Ectodermal cell (in vitro differentiated cells): ENCODE data around the gene MAT1A.

Experiments used
- H3K27ac ChIP-seq: 2 replicates; pipeline ENCODE4 v1.7.0; 2013; ENCODE audit warnings: mild to moderate bottlenecking, low read depth, low read length; ENCODE audit not compliant: insufficient read depth, poor library complexity, severe bottlenecking
- H3K27me3 ChIP-seq: 2 replicates; pipeline ENCODE4 v1.7.0; 2013; ENCODE audit warnings: mild to moderate bottlenecking, low read length; ENCODE audit not compliant: insufficient read depth, control insufficient read depth, poor library complexity, severe bottlenecking
- H3K36me3 ChIP-seq: one replicate; pipeline ENCODE4 v1.7.0; 2013; ENCODE audit warnings: low read length; ENCODE audit not compliant: control insufficient read depth, insufficient read depth
- H3K4me1 ChIP-seq: one replicate; pipeline ENCODE4 v1.7.0; 2013; ENCODE audit warnings: low read length; ENCODE audit not compliant: control insufficient read depth, insufficient read depth
- H3K4me3 ChIP-seq: 2 replicates; pipeline ENCODE4 v1.7.0; 2013; ENCODE audit warnings: low read depth, low read length, control low read depth; ENCODE audit not compliant: insufficient read depth
- H3K9me3 ChIP-seq: 2 replicates; pipeline ENCODE4 v1.7.0; 2013; ENCODE audit warnings: mild to moderate bottlenecking, low read length, moderate library complexity; ENCODE audit not compliant: control insufficient read depth
- WGBS, 2 experiments: methylation state at CpG; one replicate each; pipeline ENCODE4 v1.1.7; 2013; ENCODE audit warnings: missing lambda C conversion rate in 2 of 2; 5-methylcytosine and 5-hydroxymethylcytosine counted together

The MAT1A gene

GRCh38 chr10:80283536-80284199 is 5.8 kb downstream of the MAT1A start:
- H3K27me3 ChIP-seq: no peaks in the 10 kb centered on the region
- WGBS, 2 experiments: 84 to 85% methylated on average over 14 of the region's 14 CpGs

GRCh38 chr10:80283119-80283518 is 6.3 kb downstream of the MAT1A start:
- H3K27ac ChIP-seq: no peak overlapping the region
- WGBS, 2 experiments: 90 to 93% methylated on average over 4 of the region's 4 CpGs

More at GRCh38 chr10:80283536-80284199, 5.8 kb downstream of the MAT1A start:
- H3K36me3 ChIP-seq: no peaks in the 10 kb centered on the region
- no peaks in the 10 kb centered on the region for H3K9me3 ChIP-seq
- H3K4me1 ChIP-seq: no peaks in the 10 kb centered on the region
- no peak overlapping the region for H3K27ac ChIP-seq
- no peak overlapping the region for H3K4me3 ChIP-seq

DNA sequence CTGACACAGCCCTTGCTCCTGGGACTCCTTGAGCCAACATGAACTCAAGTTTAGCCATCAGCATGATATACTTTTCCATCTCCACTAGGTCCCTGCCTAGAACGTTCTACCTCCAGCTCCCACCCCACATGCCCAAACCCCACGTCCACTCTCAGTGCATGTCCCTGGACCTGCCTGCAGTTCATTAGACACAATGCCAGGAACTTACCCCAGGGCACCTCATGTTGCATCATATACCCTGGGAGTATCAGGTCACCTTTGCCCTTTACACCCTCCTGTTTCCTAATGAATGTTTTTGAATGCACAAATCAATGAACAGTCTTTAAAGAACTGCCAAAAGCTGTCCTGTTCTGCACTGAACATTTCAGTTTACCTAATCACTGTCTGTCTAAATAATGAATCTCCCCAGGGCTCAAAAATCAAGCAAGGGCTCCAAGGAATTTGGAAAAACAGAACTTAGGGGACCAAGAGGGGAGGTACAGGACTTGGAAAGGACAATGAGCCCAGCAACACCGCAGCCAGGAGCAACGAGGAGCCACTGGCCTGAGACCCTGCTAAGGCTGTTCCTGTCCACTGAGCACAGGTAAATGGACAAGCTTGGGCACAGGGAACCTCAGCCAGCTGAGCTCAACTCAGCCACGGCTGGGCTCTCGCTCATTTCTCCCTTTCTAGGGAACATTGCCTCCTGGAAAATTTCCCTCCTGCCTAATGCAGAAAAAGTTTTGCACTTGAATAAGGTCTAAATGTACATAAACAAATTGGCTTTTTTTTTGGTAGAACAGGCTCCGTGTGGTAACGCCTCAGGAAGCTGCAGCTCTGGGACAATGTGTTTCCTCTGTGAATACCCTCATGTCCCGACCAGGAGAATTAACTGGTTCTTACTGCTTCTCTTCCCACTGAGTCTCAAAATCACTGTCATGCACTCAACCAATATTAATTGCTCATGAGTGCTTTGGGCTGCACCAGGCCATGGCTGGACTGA is 7.4 kb downstream of the MAT1A start:
- Histone ChIP-seq H3K4me1 (no peaks in the 10 kb centered on the region), H3K27me3 (no peaks in the 10 kb centered on the region), H3K36me3 (no peaks in the 10 kb centered on the region), H3K4me3 (no peak overlapping the region), H3K9me3 (no peaks in the 10 kb centered on the region), H3K27ac (no peak overlapping the region)
- 89% methylated on average over 9 of the region's 9 CpGs for WGBS, 2 experiments

More at GRCh38 chr10:80283119-80283518, 6.3 kb downstream of the MAT1A start:
- Histone ChIP-seq H3K36me3 (no peaks in the 10 kb centered on the region), H3K9me3 (no peaks in the 10 kb centered on the region), H3K4me1 (no peaks in the 10 kb centered on the region), H3K27me3 (no peaks in the 10 kb centered on the region), H3K4me3 (no peak overlapping the region)

DNA sequence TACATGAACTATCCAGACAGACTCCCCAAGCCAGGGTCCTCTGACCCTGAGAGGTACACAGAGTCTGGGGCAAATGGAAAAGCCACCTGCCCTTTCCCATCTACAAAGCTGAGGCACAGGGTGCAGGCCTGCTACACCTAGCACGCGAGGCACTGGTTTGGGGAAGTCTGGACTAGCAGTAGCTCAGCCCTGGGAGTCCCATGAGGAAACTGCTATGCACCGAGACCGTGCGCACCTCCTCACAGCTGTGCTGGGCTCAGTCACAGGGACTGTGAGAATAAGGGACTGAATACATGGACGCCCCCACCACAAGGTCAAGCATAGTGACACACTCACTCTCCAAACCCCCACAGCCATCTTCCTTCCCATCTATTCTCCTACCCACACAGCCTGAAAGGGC is 8.2 kb downstream of the MAT1A start:
- Histone ChIP-seq H3K9me3 (no peaks in the 10 kb centered on the region), H3K36me3 (no peaks in the 10 kb centered on the region), H3K27ac (no peak overlapping the region), H3K27me3 (no peaks in the 10 kb centered on the region), H3K4me1 (no peaks in the 10 kb centered on the region), H3K4me3 (no peak overlapping the region)
- 91 to 94% methylated on average over 6 of the region's 6 CpGs for WGBS, 2 experiments

GRCh38 chr10:80280071-80280800 is 9.2 kb downstream of the MAT1A start:
- Histone ChIP-seq H3K4me1 (no peaks in the 10 kb centered on the region), H3K36me3 (no peaks in the 10 kb centered on the region), H3K27me3 (no peaks in the 10 kb centered on the region), H3K27ac (no peak overlapping the region), H3K9me3 (no peaks in the 10 kb centered on the region), H3K4me3 (no peak overlapping the region)
- 90 to 91% methylated on average over 23 of the region's 23 CpGs for WGBS, 2 experiments

DNA sequence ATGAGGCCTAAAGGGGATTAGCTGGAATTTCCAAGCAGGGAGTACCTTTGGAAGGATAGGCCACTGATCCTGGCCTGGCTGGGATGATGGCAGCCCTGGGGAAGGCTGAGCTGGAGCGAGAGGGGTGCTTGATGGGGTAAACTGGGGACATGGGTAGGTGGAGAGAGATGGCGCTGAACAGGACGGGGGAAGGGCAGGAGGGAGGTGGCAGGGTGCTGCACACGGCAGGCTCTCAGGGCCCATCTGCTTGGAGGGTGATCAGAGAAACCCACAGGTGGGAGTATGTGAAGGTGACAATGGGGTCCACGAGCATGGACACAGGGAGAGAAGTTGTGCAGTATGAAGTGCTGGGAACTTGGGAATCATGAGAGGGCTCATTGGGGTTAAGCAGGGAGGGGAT is 10.3 kb downstream of the MAT1A start:
- 95 to 96% methylated on average over 5 of the region's 5 CpGs for WGBS, 2 experiments
- no peaks in the 10 kb centered on the region for H3K27me3 ChIP-seq
- no peaks in the 10 kb centered on the region for H3K36me3 ChIP-seq
- no peak overlapping the region for H3K27ac ChIP-seq
- no peaks in the 10 kb centered on the region for H3K4me1 ChIP-seq
- H3K4me3 ChIP-seq: no peak overlapping the region
- no peaks in the 10 kb centered on the region for H3K9me3 ChIP-seq

GRCh38 chr10:80278480-80278879 is 11.0 kb downstream of the MAT1A start:
- Histone ChIP-seq H3K27ac (no peak overlapping the region), H3K9me3 (no peaks in the 10 kb centered on the region), H3K4me1 (no peaks in the 10 kb centered on the region), H3K27me3 (no peaks in the 10 kb centered on the region), H3K36me3 (no peaks in the 10 kb centered on the region), H3K4me3 (no peak overlapping the region)
- WGBS, 2 experiments: 94 to 95% methylated on average over 5 of the region's 5 CpGs

DNA sequence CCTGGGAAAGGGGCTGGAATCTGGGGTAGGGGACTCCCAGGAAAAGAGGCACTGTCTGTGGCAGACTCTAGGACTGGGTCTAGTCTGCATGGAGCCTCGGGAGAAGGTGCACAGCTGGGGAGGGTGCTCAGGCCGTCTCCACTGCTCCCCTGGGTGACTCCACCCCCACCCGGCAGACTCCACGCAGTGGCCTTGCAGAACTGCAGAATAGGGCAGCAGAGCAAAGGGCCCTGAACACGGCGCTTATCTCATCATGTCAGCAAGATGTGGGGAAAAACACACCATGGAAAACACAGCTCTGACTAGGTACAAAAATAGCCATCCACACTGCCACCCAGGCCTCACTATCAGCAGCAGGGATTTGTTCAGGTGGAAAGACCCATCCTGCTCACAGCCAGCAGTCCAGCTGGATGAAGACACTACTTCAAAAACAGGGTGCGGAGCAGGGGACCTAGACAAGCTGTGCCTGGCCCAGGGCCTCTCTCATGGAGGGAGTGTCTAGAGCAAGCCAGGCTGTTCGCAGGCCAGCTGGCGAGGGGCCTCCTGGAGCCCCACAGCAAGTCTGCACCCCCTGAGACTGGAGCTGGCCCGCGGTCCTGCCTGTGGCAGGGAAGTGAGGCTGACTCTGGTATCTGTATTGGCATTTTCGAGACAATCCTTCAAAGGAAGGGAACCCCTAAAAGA is 11.7 kb downstream of the MAT1A start:
- Histone ChIP-seq H3K36me3 (no peaks in the 10 kb centered on the region), H3K9me3 (no peaks in the 10 kb centered on the region), H3K4me1 (no peaks in the 10 kb centered on the region), H3K27ac (no peak overlapping the region), H3K4me3 (no peak overlapping the region), H3K27me3 (no peaks in the 10 kb centered on the region)
- 90 to 93% methylated on average over 12 of the region's 12 CpGs for WGBS, 2 experiments

DNA sequence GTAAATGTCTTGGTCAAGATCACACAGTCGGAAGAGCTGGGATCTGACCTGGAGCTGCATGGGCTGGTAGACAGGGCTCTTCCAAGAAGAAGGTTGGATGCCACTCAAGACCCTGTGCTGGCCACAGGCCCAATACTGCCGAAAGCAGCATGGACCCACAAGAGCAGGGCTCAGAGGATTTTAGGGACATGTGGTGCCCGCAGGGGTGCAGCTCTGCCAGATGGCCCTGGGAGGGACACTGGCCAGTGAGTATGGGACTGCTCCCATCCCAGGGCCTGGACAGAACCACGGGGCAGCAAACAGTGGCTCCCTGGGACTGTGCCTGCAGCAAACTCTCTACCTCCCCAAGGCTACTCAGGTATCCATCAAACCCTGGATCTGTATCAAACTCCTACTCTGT is 12.4 kb downstream of the MAT1A start:
- WGBS, 2 experiments: 92 to 94% methylated on average over 4 of the region's 4 CpGs
- no peaks in the 10 kb centered on the region for H3K27me3 ChIP-seq
- H3K9me3 ChIP-seq: no peaks in the 10 kb centered on the region

More for the DNA sequence above, 12.4 kb downstream of the MAT1A start:
- no peak overlapping the region for H3K27ac ChIP-seq
- no peaks in the 10 kb centered on the region for H3K36me3 ChIP-seq
- no peaks in the 10 kb centered on the region for H3K4me1 ChIP-seq
- H3K4me3 ChIP-seq: no peak overlapping the region
